GM21737 (cell line): ENCODE measurements around the gene FAM81A.
"Not testable (repeated sequence)": the region's sequence is repeated elsewhere in the genome, so short reads cannot be mapped to it uniquely, and the experiment has no call there.

Experiments
- ATAC-seq: cut with Tn5 transposase; IDR thresholded peaks from one replicate; pipeline ENCODE4 v1.9.1; 2021; ENCODE audit warnings: mild to moderate bottlenecking, moderate library complexity; ENCODE audit not compliant: unreplicated experiment

Gene FAM81A

GRCh38 chr15:59420986-59421618 lies 16.9 kb upstream of the FAM81A start:
- ATAC-seq: no peak

GRCh38 chr15:59424616-59425015 lies 13.4 kb upstream of the FAM81A start:
- no peak for ATAC-seq

GRCh38 chr15:59428898-59429297 lies 9.1 kb upstream of the FAM81A start:
- ATAC-seq: not testable (repeated sequence)

- no peak for ATAC-seq
Measured at GRCh38 chr15:59432389-59432788, 5.6 kb upstream of the FAM81A start.

GRCh38 chr15:59434481-59434880 lies 3.5 kb upstream of the FAM81A start:
- no peak for ATAC-seq

GRCh38 chr15:59436774-59437141 lies 1.2 kb upstream of the FAM81A start:
- no peak for ATAC-seq

- ATAC-seq: no peak
Measured at GRCh38 chr15:59437142-59437816, 707 bp upstream of the FAM81A start.

GRCh38 chr15:59438625-59439290 lies 772 bp downstream of the FAM81A start:
- no peak for ATAC-seq

GRCh38 chr15:59439576-59439975 lies 1.6 kb downstream of the FAM81A start:
- ATAC-seq: no peak

- no peak for ATAC-seq
Measured at GRCh38 chr15:59443341-59444072, 5.5 kb downstream of the FAM81A start.

GRCh38 chr15:59444081-59444835 lies 6.3 kb downstream of the FAM81A start:
- no peak for ATAC-seq

- ATAC-seq: no peak
Measured at GRCh38 chr15:59444980-59445545, 7.1 kb downstream of the FAM81A start.

GRCh38 chr15:59446232-59446957 lies 8.4 kb downstream of the FAM81A start:
- no peak for ATAC-seq

- ATAC-seq: no peak
Measured at GRCh38 chr15:59447367-59447766, 9.4 kb downstream of the FAM81A start.

GRCh38 chr15:59448871-59449270 lies 10.9 kb downstream of the FAM81A start:
- no peak for ATAC-seq

- ATAC-seq: no peak
Measured at GRCh38 chr15:59453474-59454215, 15.7 kb downstream of the FAM81A start.

GRCh38 chr15:59456114-59456513 lies 18.1 kb downstream of the FAM81A start:
- no peak for ATAC-seq

- ATAC-seq: no peak
Measured at GRCh38 chr15:59457103-59457502, 19.1 kb downstream of the FAM81A start.

- no peak for ATAC-seq
Measured at GRCh38 chr15:59461521-59461920, 23.5 kb downstream of the FAM81A start.
